GM20000 (cell line): ENCODE results near the gene GSTCD.
"Not testable (repeated sequence)": the region's sequence is repeated elsewhere in the genome, so short reads cannot be mapped to it uniquely, and the experiment has no call there.

Experiments
- DNase-seq: peaks from one replicate; pipeline ENCODE4 v3.0.0; 2012; ENCODE audit warnings: low spot score
- TF ChIP-seq, protein P1 (sequence below): IDR thresholded peaks from 2 replicates; pipeline ENCODE4 v1.5.1; 2012; ENCODE audit warnings: mild to moderate bottlenecking, control low read depth; ENCODE audit errors: extremely low read depth, missing control alignments

GSTCD gene

DNA sequence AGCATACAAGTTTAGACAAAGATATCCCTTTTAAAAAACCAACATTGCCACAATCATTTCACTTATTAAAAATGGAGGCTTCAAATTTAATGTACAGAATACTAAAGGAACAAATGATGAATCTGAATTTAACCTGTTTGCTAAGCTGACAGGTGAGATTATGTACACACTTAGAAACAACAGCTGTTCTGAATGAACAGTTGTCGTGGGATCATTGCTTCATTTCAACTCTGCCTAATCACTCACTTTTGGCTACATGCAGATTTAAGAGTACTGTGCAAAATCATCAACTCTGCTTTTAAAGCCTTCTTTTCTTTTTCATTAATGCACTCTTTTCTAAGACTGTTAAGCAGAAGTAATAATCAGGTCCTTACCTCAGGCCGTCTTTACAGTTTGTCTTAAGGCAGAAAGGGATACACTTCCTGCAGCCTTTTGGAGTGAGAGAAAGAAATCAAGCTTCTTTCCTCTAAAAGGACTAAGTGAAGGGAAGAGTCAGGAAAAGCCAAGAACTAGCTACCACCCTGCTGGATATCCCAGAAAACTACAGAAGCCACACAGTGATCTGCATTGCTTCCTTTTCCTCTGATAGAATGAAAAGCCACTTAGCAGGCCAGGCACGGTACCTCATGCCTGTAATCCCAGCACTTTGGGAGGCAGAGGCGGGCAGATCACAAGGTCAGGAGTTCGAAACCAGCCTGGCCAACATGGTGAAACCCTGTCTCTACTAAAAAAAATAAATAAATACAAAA is 132.0 kb downstream of the GSTCD start:
- DNase-seq: no peak
- TF ChIP-seq, protein P1, sequence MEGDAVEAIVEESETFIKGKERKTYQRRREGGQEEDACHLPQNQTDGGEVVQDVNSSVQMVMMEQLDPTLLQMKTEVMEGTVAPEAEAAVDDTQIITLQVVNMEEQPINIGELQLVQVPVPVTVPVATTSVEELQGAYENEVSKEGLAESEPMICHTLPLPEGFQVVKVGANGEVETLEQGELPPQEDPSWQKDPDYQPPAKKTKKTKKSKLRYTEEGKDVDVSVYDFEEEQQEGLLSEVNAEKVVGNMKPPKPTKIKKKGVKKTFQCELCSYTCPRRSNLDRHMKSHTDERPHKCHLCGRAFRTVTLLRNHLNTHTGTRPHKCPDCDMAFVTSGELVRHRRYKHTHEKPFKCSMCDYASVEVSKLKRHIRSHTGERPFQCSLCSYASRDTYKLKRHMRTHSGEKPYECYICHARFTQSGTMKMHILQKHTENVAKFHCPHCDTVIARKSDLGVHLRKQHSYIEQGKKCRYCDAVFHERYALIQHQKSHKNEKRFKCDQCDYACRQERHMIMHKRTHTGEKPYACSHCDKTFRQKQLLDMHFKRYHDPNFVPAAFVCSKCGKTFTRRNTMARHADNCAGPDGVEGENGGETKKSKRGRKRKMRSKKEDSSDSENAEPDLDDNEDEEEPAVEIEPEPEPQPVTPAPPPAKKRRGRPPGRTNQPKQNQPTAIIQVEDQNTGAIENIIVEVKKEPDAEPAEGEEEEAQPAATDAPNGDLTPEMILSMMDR: no peak

DNA sequence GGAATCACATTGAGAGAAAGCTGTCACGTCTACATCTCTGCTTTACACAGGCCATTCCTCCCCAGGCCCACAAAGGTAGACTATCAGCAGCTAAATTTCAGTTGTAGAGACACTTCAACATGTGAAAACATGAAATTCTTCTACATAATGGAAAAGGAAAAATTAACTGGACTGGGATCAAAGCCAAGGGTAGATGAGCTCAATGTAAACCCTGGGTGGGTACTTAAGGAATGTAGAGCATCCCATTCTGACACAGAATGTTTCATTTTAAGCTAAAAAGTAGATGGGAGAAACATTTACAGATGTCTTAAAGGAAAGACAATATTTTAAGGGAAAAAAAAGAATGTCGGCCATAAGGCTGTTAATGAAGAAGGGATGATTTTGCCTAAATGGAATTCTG is 135.4 kb downstream of the GSTCD start:
- TF ChIP-seq, protein P1: no peak
- DNase-seq: no peak

- no peak for DNase-seq
- TF ChIP-seq, protein P1: no peak
Observed at GRCh38 chr4:105845559-105845958, 137.0 kb downstream of the GSTCD start.

GRCh38 chr4:105848359-105848758 is 139.8 kb downstream of the GSTCD start:
- not testable (repeated sequence) for DNase-seq

- DNase-seq: no peak
Observed at GRCh38 chr4:105851196-105851595, 142.6 kb downstream of the GSTCD start.

DNA sequence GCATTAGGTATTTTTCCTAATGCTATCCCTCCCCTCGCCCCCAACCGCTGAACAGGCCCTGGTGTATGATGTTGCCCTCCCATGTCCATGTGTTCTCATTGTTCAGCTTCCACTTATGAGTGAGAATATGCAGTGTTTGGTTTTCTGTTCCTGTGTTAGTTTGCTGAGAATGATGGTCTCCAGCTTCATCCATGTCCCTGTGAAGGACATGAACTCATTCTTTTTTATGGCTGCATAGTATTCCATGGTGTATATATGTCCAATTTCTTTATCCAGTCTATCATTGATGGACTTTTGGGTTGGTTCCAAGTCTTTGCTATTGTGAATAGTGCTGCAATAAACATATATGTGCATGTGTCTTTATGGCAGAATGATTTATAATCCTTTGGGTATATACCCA is 143.6 kb downstream of the GSTCD start:
- not testable (repeated sequence) for DNase-seq

More at GRCh38 chr4:105851196-105851595, 142.6 kb downstream of the GSTCD start:
- TF ChIP-seq, protein P1: no peak

GRCh38 chr4:105858466-105859040 is 150.0 kb downstream of the GSTCD start:
- no peak for DNase-seq
- TF ChIP-seq, protein P1: no peak

DNA sequence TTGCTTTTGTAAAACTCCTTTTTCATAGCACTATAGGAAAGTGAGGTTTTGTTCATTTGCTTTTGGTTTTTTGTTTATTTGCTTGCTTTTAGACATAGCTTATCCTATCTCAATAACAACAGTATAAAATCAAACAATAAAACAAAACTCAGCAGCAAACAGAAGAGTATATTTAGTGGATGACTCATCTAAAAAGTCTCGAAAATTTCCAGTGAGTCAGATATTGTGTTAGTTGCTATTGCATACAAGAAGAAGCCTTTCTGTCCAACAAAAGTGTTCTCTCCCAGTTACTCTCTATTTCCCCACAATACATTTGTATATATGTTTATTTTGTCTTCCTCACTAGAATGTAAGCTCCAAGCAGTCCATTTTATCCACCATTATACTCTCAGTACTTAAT is 150.6 kb downstream of the GSTCD start:
- TF ChIP-seq, protein P1: no peak
- DNase-seq: no peak
